HG03108 (cell line): Measurements from ENCODE around the gene SIVA1.

Source experiments
- ATAC-seq: cut with Tn5 transposase; IDR thresholded peaks from one replicate; pipeline ENCODE4 v1.9.1; 2021; ENCODE audit warnings: moderate library complexity; ENCODE audit not compliant: unreplicated experiment

SIVA1 gene, protein sequence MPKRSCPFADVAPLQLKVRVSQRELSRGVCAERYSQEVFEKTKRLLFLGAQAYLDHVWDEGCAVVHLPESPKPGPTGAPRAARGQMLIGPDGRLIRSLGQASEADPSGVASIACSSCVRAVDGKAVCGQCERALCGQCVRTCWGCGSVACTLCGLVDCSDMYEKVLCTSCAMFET

DNA sequence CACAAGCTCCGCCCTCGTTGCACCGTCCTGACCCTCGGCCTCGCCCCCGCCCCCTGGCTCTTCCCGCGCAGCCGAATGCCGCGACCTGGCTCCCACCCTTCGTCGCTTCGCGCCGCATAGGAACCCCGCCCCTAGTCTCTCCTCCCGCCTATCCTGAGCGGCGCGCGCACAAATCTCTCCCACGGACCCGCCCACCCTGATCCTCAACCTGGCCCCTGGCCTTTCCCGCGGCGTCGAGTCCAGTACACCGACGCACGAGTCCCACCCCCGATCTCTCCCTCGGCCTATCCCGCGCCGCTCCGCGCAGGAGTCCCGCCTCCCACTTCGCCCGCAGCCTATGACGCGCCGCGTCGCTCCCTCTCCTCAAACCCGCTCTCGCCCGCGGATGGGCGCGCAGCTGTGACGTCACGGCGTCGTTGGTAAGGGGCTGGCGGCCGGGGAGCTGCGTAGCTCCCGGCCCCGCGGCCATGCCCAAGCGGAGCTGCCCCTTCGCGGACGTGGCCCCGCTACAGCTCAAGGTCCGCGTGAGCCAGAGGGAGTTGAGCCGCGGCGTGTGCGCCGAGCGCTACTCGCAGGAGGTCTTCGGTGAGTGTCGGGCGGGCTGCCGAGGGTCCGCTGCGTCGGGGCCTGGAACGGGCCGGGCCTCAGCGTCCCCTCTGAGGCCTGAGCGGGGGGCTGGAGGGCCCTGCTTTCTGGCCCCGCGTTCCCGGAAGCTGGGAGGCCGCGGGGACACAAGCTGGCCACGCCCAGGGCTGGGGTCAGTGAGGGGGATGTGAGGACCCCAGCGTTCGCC, at the start of gene SIVA1:
TSS of gene SIVA1 (plus strand) at position 413 of the 793 bp plus-strand sequence. CDS start at position 468, 55 bp downstream.
- peak; percentile 89 for ATAC-seq

GRCh38 chr14:104703269-104703668, 49.7 kb upstream of the SIVA1 start:
- no peak for ATAC-seq

- no peak for ATAC-seq
These were observed 48.7 kb upstream of the SIVA1 start for GRCh38 chr14:104704252-104704651.

DNA sequence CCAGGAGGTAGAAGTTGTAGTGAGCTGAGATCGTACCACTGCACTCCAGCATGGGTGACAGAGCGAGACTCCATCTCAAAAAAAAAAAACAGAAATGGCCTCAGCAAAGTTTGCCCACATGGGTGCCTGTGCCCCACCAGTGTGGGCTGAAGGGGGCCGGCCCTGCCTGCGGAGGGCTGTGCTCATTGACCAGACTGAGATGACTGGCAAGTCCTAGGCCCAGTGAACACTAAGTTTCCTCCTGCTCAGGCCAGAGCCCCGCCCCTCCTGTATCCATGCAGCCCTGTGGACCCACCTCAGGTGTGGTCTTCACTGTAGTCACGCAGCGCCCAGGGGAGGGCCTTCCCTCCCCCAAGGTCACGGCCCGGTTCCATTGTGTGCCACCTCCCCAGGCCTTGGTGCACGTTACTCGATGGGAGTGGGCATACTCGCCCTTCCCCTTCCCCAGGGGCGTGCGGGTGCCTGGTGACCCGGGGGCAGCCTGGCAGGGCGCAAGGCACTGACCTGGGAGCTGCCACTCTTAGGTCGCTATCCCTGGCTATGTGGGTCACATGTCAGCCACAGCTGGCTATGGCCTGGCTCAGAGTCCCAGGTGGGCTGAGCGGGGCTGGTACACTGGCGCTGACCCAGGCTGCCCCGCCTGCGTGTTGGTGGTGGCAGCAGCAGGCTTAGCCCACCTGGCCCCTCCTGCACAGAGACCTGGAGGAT, 47.5 kb upstream of the SIVA1 start:
- ATAC-seq: no peak

DNA sequence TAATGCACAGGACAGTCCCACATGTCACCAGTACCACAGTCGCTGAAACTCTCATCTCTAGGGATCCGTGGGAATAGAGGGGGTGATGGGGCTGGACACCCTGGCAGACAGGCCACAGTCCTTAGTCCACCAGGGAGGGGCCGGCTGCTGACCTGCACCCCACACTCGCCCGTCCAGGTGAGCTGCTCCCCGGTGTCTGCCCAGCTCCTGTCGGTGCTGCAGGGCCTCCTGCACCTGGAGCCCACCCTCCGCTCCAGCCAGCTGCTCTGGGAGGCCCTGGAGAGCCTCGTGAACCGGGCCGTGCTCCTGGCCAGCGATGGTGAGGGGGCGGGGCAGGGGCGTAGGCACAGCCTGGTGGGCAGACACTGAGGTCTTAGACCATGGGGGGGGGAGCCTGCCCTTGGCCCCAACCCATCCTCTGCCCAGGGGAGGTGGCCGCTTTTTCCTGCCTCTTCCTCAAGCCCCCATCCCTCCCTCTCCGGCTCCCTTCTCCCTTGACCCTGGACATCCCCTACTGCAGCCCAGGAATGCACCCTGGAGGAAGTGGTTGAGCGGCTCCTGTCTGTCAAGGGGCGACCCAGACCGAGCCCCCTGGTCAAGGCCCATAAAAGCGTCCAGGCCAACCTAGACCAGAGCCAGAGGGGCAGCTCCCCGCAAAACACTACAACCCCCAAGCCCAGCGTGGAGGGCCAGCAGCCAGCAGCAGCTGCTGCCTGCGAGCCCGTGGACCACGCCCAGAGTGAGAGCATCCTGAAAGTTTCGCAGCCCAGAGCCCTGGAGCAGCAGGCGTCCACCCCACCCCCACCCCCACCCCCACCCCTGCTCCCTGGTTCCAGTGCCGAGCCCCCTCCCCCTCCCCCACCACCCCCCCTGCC, 46.0 kb upstream of the SIVA1 start:
- no peak for ATAC-seq

- ATAC-seq: no peak
These were observed 45.0 kb upstream of the SIVA1 start for GRCh38 chr14:104707608-104708595.

DNA sequence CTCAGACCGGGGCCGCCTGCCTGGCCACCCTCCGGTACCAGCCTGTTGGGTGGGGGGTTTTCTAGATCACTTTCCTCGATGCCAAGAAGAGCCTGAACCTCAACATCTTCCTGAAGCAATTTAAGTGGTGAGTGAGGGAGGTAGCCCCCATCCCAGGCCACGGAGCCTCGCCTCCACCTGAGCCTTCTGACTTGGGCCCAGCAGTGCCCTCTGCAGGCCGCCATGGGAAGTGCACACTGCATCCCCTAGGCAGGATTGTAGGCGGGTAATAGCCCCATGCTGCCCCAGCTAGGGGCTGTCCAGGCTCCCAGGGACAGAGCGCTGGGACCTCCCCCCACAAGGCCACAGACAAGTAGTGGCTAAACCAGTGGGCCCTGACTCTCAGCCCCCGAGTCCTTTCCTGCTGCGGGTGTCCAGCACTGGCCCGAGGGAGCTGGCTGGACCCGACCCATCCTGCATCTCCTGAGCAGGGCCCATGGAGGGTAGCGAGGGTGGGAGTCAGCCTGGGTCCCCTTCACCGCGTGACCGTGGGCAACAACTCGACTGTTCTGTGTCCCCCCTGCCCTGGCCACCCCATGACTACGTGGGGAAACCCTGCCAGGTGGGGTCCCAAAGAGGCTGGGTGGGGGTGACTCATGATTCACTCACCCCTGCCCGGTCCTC, 44.2 kb upstream of the SIVA1 start:
- peak; percentile 57 for ATAC-seq

- ATAC-seq: no peak
These were observed 43.4 kb upstream of the SIVA1 start for GRCh38 chr14:104709387-104710039.

GRCh38 chr14:104710071-104710735, 42.7 kb upstream of the SIVA1 start:
- ATAC-seq: no peak

DNA sequence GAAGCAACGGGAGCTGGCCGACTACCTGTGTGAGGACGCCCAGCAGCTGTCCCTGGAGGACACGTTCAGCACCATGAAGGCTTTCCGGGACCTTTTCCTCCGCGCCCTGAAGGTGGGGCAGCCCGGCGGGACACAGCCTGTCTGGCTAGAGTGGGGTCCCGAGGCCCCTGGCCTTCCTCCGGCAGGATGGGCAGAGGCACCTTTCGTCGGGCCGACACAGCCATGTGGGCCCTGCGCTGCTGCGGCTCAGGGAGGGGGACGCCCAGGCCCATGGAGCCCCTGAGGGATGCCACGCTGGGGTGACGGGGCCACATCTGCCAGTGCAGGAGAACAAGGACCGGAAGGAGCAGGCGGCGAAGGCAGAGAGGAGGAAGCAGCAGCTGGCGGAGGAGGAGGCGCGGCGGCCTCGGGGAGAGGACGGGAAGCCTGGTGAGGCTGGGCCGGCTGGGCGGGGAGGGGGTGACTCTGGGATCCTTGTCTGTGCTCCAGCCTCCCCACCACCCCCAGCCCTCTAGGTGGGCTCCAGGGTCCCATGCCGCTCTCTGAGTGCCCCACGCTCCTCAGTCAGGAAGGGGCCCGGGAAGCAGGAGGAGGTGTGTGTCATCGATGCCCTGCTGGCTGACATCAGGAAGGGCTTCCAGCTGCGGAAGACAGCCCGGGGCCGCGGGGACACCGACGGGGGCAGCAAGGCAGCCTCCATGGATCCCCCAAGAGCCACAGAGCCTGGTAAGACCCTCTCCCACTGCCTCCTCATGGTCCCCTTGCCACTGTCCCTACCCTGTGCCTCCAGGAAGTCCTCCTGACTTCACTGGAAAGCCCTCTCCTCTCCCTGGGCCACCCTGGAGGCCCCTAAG, 39.8 kb upstream of the SIVA1 start:
- ATAC-seq: no peak

GRCh38 chr14:104714066-104714465, 38.9 kb upstream of the SIVA1 start:
- no peak for ATAC-seq

DNA sequence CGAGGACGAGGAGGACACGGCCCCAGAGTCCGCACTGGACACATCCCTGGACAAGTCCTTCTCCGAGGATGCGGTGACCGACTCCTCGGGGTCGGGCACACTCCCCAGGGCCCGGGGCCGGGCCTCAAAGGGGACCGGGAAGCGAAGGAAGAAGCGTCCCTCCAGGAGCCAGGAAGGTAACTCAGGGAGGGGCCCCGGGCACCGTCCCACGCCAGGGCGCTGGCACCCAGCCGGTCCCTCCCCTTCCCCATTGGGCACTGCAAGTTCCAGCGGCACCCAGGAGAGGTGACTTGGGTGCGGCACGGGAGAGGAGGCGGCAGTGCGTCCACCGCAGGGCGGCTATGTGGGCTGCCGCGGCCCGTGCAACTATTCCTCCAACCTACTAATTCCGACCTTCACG, 38.3 kb upstream of the SIVA1 start:
- ATAC-seq: no peak

DNA sequence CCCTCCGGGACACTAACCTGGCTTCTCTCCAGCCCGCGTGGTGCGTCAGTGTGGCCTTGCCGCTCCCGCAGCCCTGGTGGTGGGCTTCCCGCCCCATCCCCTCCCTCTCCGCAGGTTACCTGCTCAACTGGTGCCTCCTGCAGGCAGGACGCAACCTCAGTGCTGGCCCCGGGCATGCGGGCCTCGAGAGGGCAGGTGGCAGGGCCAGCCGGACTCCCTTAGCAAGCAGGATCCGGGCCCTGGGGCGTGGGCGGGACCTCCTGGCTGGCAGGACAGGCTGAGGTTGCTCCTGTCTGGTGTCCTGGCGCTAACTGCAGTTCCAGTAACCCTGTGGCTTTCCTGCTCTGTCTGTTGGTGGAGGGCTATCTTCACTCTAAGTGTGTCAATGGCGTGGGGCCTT, 37.5 kb upstream of the SIVA1 start:
- no peak for ATAC-seq

GRCh38 chr14:104715871-104716270, 37.1 kb upstream of the SIVA1 start:
- no peak for ATAC-seq

- no peak for ATAC-seq
These were observed 35.8 kb upstream of the SIVA1 start for GRCh38 chr14:104717137-104717536.

- ATAC-seq: no peak
These were observed 35.3 kb upstream of the SIVA1 start for GRCh38 chr14:104717646-104718045.

GRCh38 chr14:104718147-104718546, 34.8 kb upstream of the SIVA1 start:
- no peak for ATAC-seq
